HCT116 (cell line): ENCODE measurements around the gene DNASE1L3.

Experiments used
- EGR1 ChIP-seq: IDR thresholded peaks from 2 replicates; pipeline ENCODE4 v1.6.1; 2012; ENCODE audit warnings: low read depth
- EZH2 ChIP-seq: fragments of 200-600 bp; sonication (generic); IDR thresholded peaks from 2 replicates; pipeline ENCODE4 v1.6.1; 2017; ENCODE audit warnings: antibody characterized with exemption, mixed run types
- POLR2A ChIP-seq: IDR thresholded peaks from 2 replicates; pipeline ENCODE4 v1.7.0; 2011; ENCODE audit warnings: borderline replicate concordance; ENCODE audit not compliant: insufficient read depth, insufficient read length; ENCODE audit errors: extremely low read depth
- POLR2AphosphoS5 ChIP-seq: IDR thresholded peaks from 2 replicates; pipeline ENCODE4 v1.6.1; 2011; ENCODE audit warnings: mild to moderate bottlenecking, low read depth, low read length, moderate library complexity
- RAD21 ChIP-seq: IDR thresholded peaks from 2 replicates; pipeline ENCODE4 v1.6.1; 2012; ENCODE audit warnings: low read depth, mild to moderate bottlenecking
- SRF ChIP-seq: IDR thresholded peaks from 2 replicates; pipeline ENCODE4 v1.6.1; 2012; ENCODE audit warnings: low read depth
- ZBTB33 ChIP-seq: IDR thresholded peaks from 2 replicates; pipeline ENCODE4 v1.6.1; 2011; ENCODE audit warnings: mild to moderate bottlenecking, low read length, moderate library complexity; ENCODE audit not compliant: insufficient replicate concordance; ENCODE audit errors: extremely low read depth
- TF ChIP-seq, protein P1 (sequence below), 3 experiments: fragments of 200-600 bp in 1 of 3; sonication (generic) in 1 of 3; IDR thresholded peaks in 2 of 3; conservative IDR thresholded peaks in 1 of 3; 2 replicates each; pipeline ENCODE4 v1.5.1; 2012 to 2017; ENCODE audit warnings: low read depth in 2 of 3, low read length in 2 of 3, antibody characterized with exemption in 1 of 3, borderline replicate concordance in 1 of 3, control low read depth in 1 of 3, mild to moderate bottlenecking in 1 of 3, mixed read lengths in 1 of 3, mixed run types in 1 of 3, moderate library complexity in 1 of 3; ENCODE audit not compliant: insufficient read depth in 1 of 3
- TF ChIP-seq, protein P2 (sequence below): IDR thresholded peaks from 2 replicates; pipeline ENCODE4 v1.6.1; 2012

DNA sequence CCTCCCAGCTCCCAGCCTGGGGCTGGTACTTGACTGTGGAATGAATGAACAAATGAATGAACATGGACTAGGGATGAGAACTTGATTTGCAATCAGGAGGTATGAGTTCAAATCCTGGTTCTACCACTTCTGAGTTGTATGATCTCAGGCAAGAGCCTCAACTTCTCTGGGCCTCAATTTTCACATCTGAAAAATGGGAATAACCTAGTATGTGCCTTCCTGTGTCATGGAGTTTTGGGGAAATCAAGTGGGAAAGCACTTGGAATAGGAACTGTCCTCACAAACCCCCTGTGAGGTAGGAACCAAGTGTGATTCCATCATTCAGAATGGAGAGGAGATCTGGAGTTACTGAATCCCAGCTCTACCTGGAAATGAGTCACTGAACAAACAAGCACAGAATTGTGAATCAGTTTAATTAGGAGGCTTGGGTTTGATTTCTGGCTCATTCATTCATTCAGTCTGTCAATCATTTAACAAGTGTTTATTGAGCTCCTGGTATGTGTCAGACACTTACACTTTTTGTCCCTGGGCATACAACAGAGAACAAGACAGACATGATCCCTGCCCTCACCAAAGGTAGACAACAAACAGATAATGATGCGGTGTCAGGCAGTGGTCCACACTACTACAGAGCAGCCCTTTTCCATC lies 29.7 kb downstream of the DNASE1L3 start:
- TF ChIP-seq EZH2 (no peak), SRF (no peak), POLR2A (no peak), RAD21 (0 out of 2 replicates have a peak, but pooled peaks have one; percentile 4), ZBTB33 (no peak), POLR2AphosphoS5 (no peak), EGR1 (no peak)
- TF ChIP-seq, protein P1, sequence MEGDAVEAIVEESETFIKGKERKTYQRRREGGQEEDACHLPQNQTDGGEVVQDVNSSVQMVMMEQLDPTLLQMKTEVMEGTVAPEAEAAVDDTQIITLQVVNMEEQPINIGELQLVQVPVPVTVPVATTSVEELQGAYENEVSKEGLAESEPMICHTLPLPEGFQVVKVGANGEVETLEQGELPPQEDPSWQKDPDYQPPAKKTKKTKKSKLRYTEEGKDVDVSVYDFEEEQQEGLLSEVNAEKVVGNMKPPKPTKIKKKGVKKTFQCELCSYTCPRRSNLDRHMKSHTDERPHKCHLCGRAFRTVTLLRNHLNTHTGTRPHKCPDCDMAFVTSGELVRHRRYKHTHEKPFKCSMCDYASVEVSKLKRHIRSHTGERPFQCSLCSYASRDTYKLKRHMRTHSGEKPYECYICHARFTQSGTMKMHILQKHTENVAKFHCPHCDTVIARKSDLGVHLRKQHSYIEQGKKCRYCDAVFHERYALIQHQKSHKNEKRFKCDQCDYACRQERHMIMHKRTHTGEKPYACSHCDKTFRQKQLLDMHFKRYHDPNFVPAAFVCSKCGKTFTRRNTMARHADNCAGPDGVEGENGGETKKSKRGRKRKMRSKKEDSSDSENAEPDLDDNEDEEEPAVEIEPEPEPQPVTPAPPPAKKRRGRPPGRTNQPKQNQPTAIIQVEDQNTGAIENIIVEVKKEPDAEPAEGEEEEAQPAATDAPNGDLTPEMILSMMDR (IDR thresholded peaks at IDR 0.05 in 2 of 3, conservative IDR thresholded peaks at IDR 0.05 in 1 of 3; ENCODE audit: borderline replicate concordance in 1 of 3, insufficient read depth in 1 of 3, low read depth in 2 of 3, low read length in 2 of 3): no peak
- TF ChIP-seq, protein P2, sequence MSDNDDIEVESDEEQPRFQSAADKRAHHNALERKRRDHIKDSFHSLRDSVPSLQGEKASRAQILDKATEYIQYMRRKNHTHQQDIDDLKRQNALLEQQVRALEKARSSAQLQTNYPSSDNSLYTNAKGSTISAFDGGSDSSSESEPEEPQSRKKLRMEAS: no peak
